ENCODE data around the gene DMRTC1B. TPM values are rescaled to one million over a fixed set of nuclear protein-coding genes. Genes with fewer than 3 reads are reported as not detected.
"Not testable (repeated sequence)": the region's sequence is repeated elsewhere in the genome, so short reads cannot be mapped to it uniquely, and the experiment has no call there.

DMRTC1B gene, protein sequence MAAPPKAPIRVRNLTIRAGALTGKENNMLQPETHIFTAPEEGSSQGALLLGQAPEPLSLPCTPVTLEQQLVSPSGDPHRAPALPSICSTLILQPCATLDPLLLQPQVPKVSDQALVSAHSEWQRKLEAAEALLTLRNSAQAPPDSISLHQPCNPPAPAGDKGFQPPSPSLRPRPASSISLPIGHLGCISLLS
- total RNA-seq, result not detected

DNA sequence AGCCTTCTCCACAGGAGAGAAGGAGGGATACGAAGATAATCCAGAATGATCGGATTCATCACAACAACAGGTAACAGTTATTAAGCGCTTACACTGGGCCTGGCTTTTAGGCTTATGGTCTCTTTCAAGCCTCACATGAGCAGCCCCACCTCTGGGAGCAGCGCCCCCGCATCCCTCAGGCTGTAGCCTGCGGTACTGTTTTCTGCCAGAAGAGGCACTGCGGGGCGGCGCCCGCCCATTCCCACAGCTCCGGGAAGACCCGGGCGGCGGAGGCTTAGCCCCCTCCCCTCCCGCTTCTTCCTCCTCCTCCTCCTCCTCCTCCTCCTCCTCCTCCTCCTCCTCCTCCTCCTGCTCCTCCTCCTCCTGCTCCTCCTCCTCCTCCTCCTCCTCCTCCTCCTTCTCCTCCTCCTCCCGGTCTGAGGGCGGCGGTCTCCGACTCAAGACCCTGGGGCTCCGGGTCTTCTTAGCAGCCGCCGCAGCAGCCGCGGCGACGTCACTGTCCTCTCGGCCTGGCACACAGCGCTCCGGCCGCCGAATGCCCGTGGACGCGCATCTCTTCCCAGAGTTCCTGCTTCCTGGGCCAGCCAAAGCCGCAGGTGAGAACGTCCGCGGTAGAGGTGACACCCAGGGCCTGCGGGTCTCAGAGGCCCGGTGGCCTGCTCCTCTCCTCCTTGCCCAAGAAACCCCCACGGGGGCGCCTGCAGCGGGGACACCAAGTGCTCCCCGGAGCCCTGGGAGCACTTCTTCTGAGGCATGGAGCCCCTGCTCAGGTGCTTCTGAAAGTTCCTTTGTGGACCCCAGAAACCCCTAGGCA lies at the start of gene DMRTC1B:
TSS of gene DMRTC1B (plus strand) at position 238 of the 814 bp plus-strand sequence. CDS start 68,246 bp downstream, outside the sequence.
- H3K27ac Mint-ChIP-seq; DNase-seq; H3K36me3 Mint-ChIP-seq (ENCODE audit: low read depth); CTCF ChIA-PET; H3K27me3 Mint-ChIP-seq; POLR2A ChIA-PET; H3K4me3 Mint-ChIP-seq; H3K4me1 Mint-ChIP-seq (ENCODE audit: low read depth); H3K9me3 Mint-ChIP-seq; intact Hi-C loops (cut with micrococcal nuclease): not testable (repeated sequence)
- peak; percentile 88 for ATAC-seq

GRCh38 chrX:72727846-72728245 lies 48.8 kb upstream of the DMRTC1B start:
- Mint-ChIP-seq H3K27ac (no peak overlapping the region), H3K4me3 (no peak overlapping the region), H3K27me3 (peaks cover 5% of the 10 kb centered on the region), H3K9me3 (no peaks in the 10 kb centered on the region), H3K4me1 (ENCODE audit: low read depth) (no peaks in the 10 kb centered on the region), H3K36me3 (ENCODE audit: low read depth) (no peaks in the 10 kb centered on the region)
- CTCF ChIA-PET, result no interaction called here
- no peak for ATAC-seq
- intact Hi-C loops (cut with micrococcal nuclease), result no loop called here
- TF ChIP-seq CTCF (IDR thresholded peaks at IDR 0.05), result no peak
- POLR2A ChIA-PET, result no interaction called here
- DNase-seq, result no peak

- POLR2A ChIA-PET; DNase-seq; H3K27ac Mint-ChIP-seq; H3K4me3 Mint-ChIP-seq; CTCF ChIA-PET; intact Hi-C loops (cut with micrococcal nuclease); H3K9me3 Mint-ChIP-seq; H3K36me3 Mint-ChIP-seq (ENCODE audit: low read depth); H3K4me1 Mint-ChIP-seq (ENCODE audit: low read depth); ATAC-seq: not testable (repeated sequence)
- peaks cover 28% of the 10 kb centered on the region for H3K27me3 Mint-ChIP-seq
These were observed 43.1 kb upstream of the DMRTC1B start for GRCh38 chrX:72733636-72734035.

DNA sequence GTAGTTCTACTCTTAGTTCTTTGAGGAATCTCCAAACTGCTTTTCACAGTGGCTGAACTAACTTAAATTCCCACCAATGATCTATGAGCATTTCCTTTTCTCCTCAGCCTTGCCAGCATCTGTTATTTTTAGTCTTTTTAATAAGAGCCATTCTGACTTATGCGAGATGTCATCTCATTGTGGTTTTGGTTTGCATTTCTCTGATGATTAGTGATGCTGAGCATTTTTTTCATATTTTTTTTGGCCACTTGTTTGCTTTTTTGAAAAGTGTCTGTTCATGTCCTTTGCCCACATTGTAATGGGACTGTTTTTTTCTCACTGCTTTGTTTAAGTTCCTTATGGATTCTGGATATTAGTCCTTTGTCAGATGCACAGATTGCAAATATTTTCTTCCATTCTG lies 41.1 kb upstream of the DMRTC1B start:
- no peak overlapping the region for H3K27ac Mint-ChIP-seq
- TF ChIP-seq CTCF (IDR thresholded peaks at IDR 0.05), result no peak
- H3K27me3 Mint-ChIP-seq, result peaks cover 26% of the 10 kb centered on the region
- DNase-seq (no peak), ATAC-seq (no peak)
- H3K36me3 Mint-ChIP-seq (ENCODE audit: low read depth), result no peaks in the 10 kb centered on the region
- ChIA-PET POLR2A (no interaction called here), CTCF (no interaction called here)
- no peaks in the 10 kb centered on the region for H3K4me1 Mint-ChIP-seq (ENCODE audit: low read depth)
- intact Hi-C loops (cut with micrococcal nuclease), result no loop called here
- H3K4me3 Mint-ChIP-seq, result no peak overlapping the region
- H3K9me3 Mint-ChIP-seq, result no peaks in the 10 kb centered on the region

DNA sequence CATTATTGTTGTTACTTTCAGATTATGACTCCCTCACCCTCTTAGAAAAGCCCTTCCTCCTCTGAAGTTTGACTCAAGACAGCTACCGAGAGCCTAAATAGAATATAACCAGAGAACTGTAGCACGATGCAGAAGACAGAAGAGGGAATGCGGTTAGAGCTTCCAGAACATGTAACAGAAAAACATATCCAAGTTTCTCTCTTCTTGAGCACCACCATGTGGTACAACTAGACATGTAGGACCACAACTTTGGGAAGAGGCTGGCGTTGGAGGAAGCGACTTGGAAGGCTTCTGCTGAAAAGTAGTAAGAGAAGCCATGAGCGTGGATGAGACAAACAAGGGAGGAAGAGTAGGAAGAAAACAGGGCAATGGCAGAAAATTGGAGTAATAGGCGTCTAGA lies 31.1 kb upstream of the DMRTC1B start:
- POLR2A ChIA-PET; intact Hi-C loops (cut with micrococcal nuclease); H3K9me3 Mint-ChIP-seq; H3K27ac Mint-ChIP-seq; CTCF ChIA-PET; ATAC-seq; H3K4me3 Mint-ChIP-seq; H3K36me3 Mint-ChIP-seq (ENCODE audit: low read depth); H3K4me1 Mint-ChIP-seq (ENCODE audit: low read depth); DNase-seq; H3K27me3 Mint-ChIP-seq: not testable (repeated sequence)

- H3K4me1 Mint-ChIP-seq (ENCODE audit: low read depth); CTCF ChIA-PET; H3K9me3 Mint-ChIP-seq; POLR2A ChIA-PET; H3K4me3 Mint-ChIP-seq; H3K27ac Mint-ChIP-seq; DNase-seq; intact Hi-C loops (cut with micrococcal nuclease); H3K36me3 Mint-ChIP-seq (ENCODE audit: low read depth); H3K27me3 Mint-ChIP-seq; ATAC-seq: not testable (repeated sequence)
These were observed 28.1 kb upstream of the DMRTC1B start for GRCh38 chrX:72748545-72748944.

DNA sequence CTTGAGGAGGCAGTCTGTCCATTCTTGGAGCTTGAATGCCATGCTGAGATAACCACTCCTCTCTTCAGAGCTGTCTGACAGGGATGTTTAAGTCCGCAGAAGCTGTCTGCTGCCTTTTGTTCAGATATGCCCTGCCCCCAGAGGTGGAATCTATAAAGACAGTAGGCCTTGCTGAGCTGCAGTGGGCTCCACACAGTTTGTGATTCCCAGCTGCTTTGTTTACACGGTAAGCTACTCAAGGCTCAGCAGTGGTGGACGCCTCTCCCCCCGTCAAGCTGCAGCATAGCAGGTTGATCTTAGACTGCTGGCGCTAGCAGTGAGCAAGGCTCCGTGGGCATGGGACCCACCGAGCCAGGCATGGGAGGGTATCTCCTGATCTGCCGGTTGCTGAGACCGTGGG lies 16.2 kb upstream of the DMRTC1B start:
- CTCF ChIA-PET; H3K4me1 Mint-ChIP-seq (ENCODE audit: low read depth); H3K9me3 Mint-ChIP-seq; DNase-seq; ATAC-seq; H3K27me3 Mint-ChIP-seq; H3K27ac Mint-ChIP-seq; H3K36me3 Mint-ChIP-seq (ENCODE audit: low read depth); POLR2A ChIA-PET; H3K4me3 Mint-ChIP-seq; intact Hi-C loops (cut with micrococcal nuclease): not testable (repeated sequence)

DNA sequence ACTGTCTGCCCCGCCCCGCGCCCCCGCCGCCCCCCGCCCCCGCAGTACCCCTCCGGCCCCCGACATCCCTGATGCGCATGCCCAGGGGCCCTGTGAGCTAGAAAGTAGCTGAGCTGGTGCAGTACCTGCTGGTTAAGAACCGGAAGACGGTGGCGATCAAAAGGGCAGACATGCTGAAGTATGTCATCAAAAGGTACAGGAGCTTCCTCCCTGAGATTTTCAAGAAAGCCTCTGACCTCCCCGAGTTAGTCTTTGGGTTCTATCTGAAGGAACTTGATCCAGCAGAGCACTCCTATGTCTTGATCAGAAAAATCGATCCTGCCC lies 739 bp downstream of the DMRTC1B start:
- ATAC-seq, result peak; percentile 84
- DNase-seq; H3K4me1 Mint-ChIP-seq (ENCODE audit: low read depth); H3K27ac Mint-ChIP-seq; H3K9me3 Mint-ChIP-seq; H3K4me3 Mint-ChIP-seq; POLR2A ChIA-PET; CTCF ChIA-PET; H3K27me3 Mint-ChIP-seq; H3K36me3 Mint-ChIP-seq (ENCODE audit: low read depth); intact Hi-C loops (cut with micrococcal nuclease): not testable (repeated sequence)

DNA sequence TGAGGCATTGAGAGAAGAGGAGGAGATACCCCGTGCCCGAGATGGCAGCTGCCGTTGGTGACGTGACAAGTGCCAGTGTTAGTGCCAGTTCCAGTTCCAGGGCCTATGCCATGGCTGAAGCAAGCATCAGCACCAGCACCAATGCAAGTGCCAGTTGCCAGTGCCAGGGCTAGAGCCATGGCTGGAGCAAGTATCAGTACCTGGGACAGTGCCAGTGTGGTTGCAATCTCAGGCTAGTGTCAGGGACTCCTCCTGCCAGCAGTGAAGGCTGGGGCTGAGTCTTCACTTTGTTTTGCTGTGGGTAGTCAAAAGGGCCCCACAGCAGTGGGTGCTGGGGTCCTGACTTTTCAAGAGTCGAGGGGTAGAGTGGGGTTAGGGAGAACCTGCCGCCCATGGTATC lies 1.5 kb downstream of the DMRTC1B start:
- H3K27ac Mint-ChIP-seq; intact Hi-C loops (cut with micrococcal nuclease); H3K4me1 Mint-ChIP-seq (ENCODE audit: low read depth); H3K27me3 Mint-ChIP-seq; H3K36me3 Mint-ChIP-seq (ENCODE audit: low read depth); POLR2A ChIA-PET; ATAC-seq; DNase-seq; H3K4me3 Mint-ChIP-seq; H3K9me3 Mint-ChIP-seq; CTCF ChIA-PET: not testable (repeated sequence)

DNA sequence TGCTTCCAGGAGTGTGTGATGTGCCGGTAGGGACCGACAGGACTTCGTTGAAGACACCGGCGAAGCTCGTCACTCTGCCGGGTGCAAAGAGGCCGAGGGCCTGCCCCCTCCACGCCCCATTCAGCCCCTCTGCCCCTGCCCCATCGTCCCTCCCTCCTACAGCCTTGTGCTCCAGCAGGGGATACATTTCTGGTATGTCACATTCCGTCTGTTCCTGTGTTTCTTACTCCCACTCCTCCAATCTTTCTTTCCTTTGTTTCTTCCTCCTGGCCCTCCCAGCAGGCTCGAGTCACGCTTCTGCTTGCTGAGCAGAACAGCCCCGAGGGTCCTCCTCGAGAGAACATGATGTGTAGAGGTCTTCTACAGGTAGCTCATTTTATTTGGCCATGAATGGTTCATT lies 5.9 kb downstream of the DMRTC1B start, which contains the start of gene FAM236B:
TSS of gene FAM236B (minus strand) at position 101 of the 400 bp plus-strand sequence. CDS start at position 1, 100 bp downstream.
- H3K9me3 Mint-ChIP-seq; DNase-seq; H3K27ac Mint-ChIP-seq; ATAC-seq; H3K27me3 Mint-ChIP-seq; intact Hi-C loops (cut with micrococcal nuclease); CTCF ChIA-PET; H3K36me3 Mint-ChIP-seq (ENCODE audit: low read depth); POLR2A ChIA-PET; H3K4me3 Mint-ChIP-seq; H3K4me1 Mint-ChIP-seq (ENCODE audit: low read depth): not testable (repeated sequence)
